ENCODE measurements around the gene NSD1.

NSD1 gene

GRCh38 chr5:177269232-177269895 is 135.8 kb downstream of the NSD1 start:
- no peak overlapping the region for H3K9ac ChIP-seq (ENCODE audit: low read length)
- DNase-seq, result no peak
- H3K18ac ChIP-seq (ENCODE audit: low read depth in 1 of 2, low read length in 2 of 2), result no peak overlapping the region
- H3K27ac ChIP-seq (ENCODE audit: low read length, poor library complexity, severe bottlenecking), result no peak overlapping the region
- no peak overlapping the region for H4K91ac ChIP-seq (ENCODE audit: low read length)
- no peaks in the 10 kb centered on the region for H3K9me3 ChIP-seq (ENCODE audit: control insufficient read depth, low read length)
- no peak overlapping the region for H4K8ac ChIP-seq (ENCODE audit: low read length)
- H2AFZ ChIP-seq (ENCODE audit: low read depth, low read length), result no peak overlapping the region
- H3K27me3 ChIP-seq (ENCODE audit: control insufficient read depth in 1 of 2, insufficient read depth in 1 of 2, low read length in 2 of 2), result no peaks in the 10 kb centered on the region
- no peak overlapping the region for H2AK5ac ChIP-seq (ENCODE audit: low read length, severe bottlenecking)
- H2BK15ac ChIP-seq (ENCODE audit: low read depth, poor library complexity, severe bottlenecking), result no peak overlapping the region
- H2BK120ac ChIP-seq (ENCODE audit: low read depth, low read length), result no peak overlapping the region
- H3K79me1 ChIP-seq (replicated peaks; ENCODE audit: low read length, poor library complexity, severe bottlenecking), result peaks cover 27% of the 10 kb centered on the region
- H3K23ac ChIP-seq (ENCODE audit: low read length in 2 of 2), result no peak overlapping the region
- peaks cover 4% of the 10 kb centered on the region for H3K4me1 ChIP-seq (ENCODE audit: control insufficient read depth, insufficient read depth, low read depth, low read length)
- H3K4me3 ChIP-seq (ENCODE audit: insufficient read depth in 1 of 2, low read depth in 1 of 2, low read length in 2 of 2), result no peak overlapping the region
- no peak overlapping the region for H2BK12ac ChIP-seq (ENCODE audit: low read length in 2 of 2)
- peaks cover 30 to 91% of the 10 kb centered on the region in 2 experiments for H3K36me3 ChIP-seq (ENCODE audit: control insufficient read depth in 1 of 2, insufficient read depth in 2 of 2, low read depth in 1 of 2, low read length in 2 of 2)
- no peak overlapping the region for H3K4me2 ChIP-seq (ENCODE audit: low read length, poor library complexity, severe bottlenecking)
- 92% methylated on average over 5 of the region's 7 CpGs for WGBS
- no peak overlapping the region for H3K4ac ChIP-seq (ENCODE audit: low read depth in 1 of 2, low read length in 2 of 2)
- no peak overlapping the region for H2BK5ac ChIP-seq (ENCODE audit: low read depth, low read length, poor library complexity, severe bottlenecking)
- no peak overlapping the region for H3K14ac ChIP-seq (ENCODE audit: low read length in 2 of 2)

- H3K36me3 ChIP-seq (ENCODE audit: control insufficient read depth in 1 of 2, insufficient read depth in 2 of 2, low read depth in 1 of 2, low read length in 2 of 2), result peaks cover 34 to 92% of the 10 kb centered on the region in 2 experiments
- no peak overlapping the region for H2BK120ac ChIP-seq (ENCODE audit: low read depth, low read length)
- H3K4me2 ChIP-seq (ENCODE audit: low read length, poor library complexity, severe bottlenecking), result no peak overlapping the region
- no peak overlapping the region for H3K4me3 ChIP-seq (ENCODE audit: insufficient read depth in 1 of 2, low read depth in 1 of 2, low read length in 2 of 2)
- no peak overlapping the region for H3K18ac ChIP-seq (ENCODE audit: low read depth in 1 of 2, low read length in 2 of 2)
- no peak overlapping the region for H2BK5ac ChIP-seq (ENCODE audit: low read depth, low read length, poor library complexity, severe bottlenecking)
- 92% methylated on average over 2 of the region's 3 CpGs for WGBS
- no peak overlapping the region for H2BK12ac ChIP-seq (ENCODE audit: low read length in 2 of 2)
- H4K8ac ChIP-seq (ENCODE audit: low read length), result no peak overlapping the region
- H3K23ac ChIP-seq (ENCODE audit: low read length in 2 of 2), result no peak overlapping the region
- no peak overlapping the region for H4K91ac ChIP-seq (ENCODE audit: low read length)
- H3K9me3 ChIP-seq (ENCODE audit: control insufficient read depth, low read length), result no peaks in the 10 kb centered on the region
- H2BK15ac ChIP-seq (ENCODE audit: low read depth, poor library complexity, severe bottlenecking), result no peak overlapping the region
- peaks cover 4% of the 10 kb centered on the region for H3K4me1 ChIP-seq (ENCODE audit: control insufficient read depth, insufficient read depth, low read depth, low read length)
- H3K14ac ChIP-seq (ENCODE audit: low read length in 2 of 2), result no peak overlapping the region
- no peak overlapping the region for H2AFZ ChIP-seq (ENCODE audit: low read depth, low read length)
- no peak overlapping the region for H3K4ac ChIP-seq (ENCODE audit: low read depth in 1 of 2, low read length in 2 of 2)
- H3K9ac ChIP-seq (ENCODE audit: low read length), result no peak overlapping the region
- no peaks in the 10 kb centered on the region for H3K27me3 ChIP-seq (ENCODE audit: control insufficient read depth in 1 of 2, insufficient read depth in 1 of 2, low read length in 2 of 2)
- H3K27ac ChIP-seq (ENCODE audit: low read length, poor library complexity, severe bottlenecking), result no peak overlapping the region
- DNase-seq, result no peak
- peaks cover 26% of the 10 kb centered on the region for H3K79me1 ChIP-seq (replicated peaks; ENCODE audit: low read length, poor library complexity, severe bottlenecking)
- no peak overlapping the region for H2AK5ac ChIP-seq (ENCODE audit: low read length, severe bottlenecking)
Observed at GRCh38 chr5:177269976-177270375, 136.4 kb downstream of the NSD1 start.

- Histone ChIP-seq H4K91ac (ENCODE audit: low read length) (no peak overlapping the region), H3K4me3 (ENCODE audit: insufficient read depth in 1 of 2, low read depth in 1 of 2, low read length in 2 of 2) (no peak overlapping the region), H3K36me3 (ENCODE audit: control insufficient read depth in 1 of 2, insufficient read depth in 2 of 2, low read depth in 1 of 2, low read length in 2 of 2) (peaks cover 32 to 92% of the 10 kb centered on the region in 2 experiments), H4K8ac (ENCODE audit: low read length) (no peak overlapping the region), H3K14ac (ENCODE audit: low read length in 2 of 2) (no peak overlapping the region), H3K4me2 (ENCODE audit: low read length, poor library complexity, severe bottlenecking) (no peak overlapping the region), H3K27me3 (ENCODE audit: control insufficient read depth in 1 of 2, insufficient read depth in 1 of 2, low read length in 2 of 2) (no peaks in the 10 kb centered on the region), H2BK120ac (ENCODE audit: low read depth, low read length) (no peak overlapping the region), H3K79me1 (replicated peaks; ENCODE audit: low read length, poor library complexity, severe bottlenecking) (peaks cover 20% of the 10 kb centered on the region), H3K18ac (ENCODE audit: low read depth in 1 of 2, low read length in 2 of 2) (no peak overlapping the region), H2AFZ (ENCODE audit: low read depth, low read length) (no peak overlapping the region), H3K4ac (ENCODE audit: low read depth in 1 of 2, low read length in 2 of 2) (no peak overlapping the region), H2BK12ac (ENCODE audit: low read length in 2 of 2) (no peak overlapping the region), H3K23ac (ENCODE audit: low read length in 2 of 2) (no peak overlapping the region), H2AK5ac (ENCODE audit: low read length, severe bottlenecking) (no peak overlapping the region), H3K9me3 (ENCODE audit: control insufficient read depth, low read length) (no peaks in the 10 kb centered on the region), H2BK15ac (ENCODE audit: low read depth, poor library complexity, severe bottlenecking) (no peak overlapping the region), H2BK5ac (ENCODE audit: low read depth, low read length, poor library complexity, severe bottlenecking) (no peak overlapping the region), H3K27ac (ENCODE audit: low read length, poor library complexity, severe bottlenecking) (no peak overlapping the region), H3K4me1 (ENCODE audit: control insufficient read depth, insufficient read depth, low read depth, low read length) (peaks cover 4% of the 10 kb centered on the region), H3K9ac (ENCODE audit: low read length) (no peak overlapping the region)
- 98% methylated on average over 3 of the region's 3 CpGs for WGBS
- no peak for DNase-seq
Observed at GRCh38 chr5:177270653-177271052, 137.1 kb downstream of the NSD1 start.

GRCh38 chr5:177271113-177271512 is 137.5 kb downstream of the NSD1 start:
- Histone ChIP-seq H3K4me2 (ENCODE audit: low read length, poor library complexity, severe bottlenecking) (no peak overlapping the region), H2BK120ac (ENCODE audit: low read depth, low read length) (no peak overlapping the region), H3K14ac (ENCODE audit: low read length in 2 of 2) (no peak overlapping the region), H4K91ac (ENCODE audit: low read length) (no peak overlapping the region), H3K23ac (ENCODE audit: low read length in 2 of 2) (no peak overlapping the region), H3K4ac (ENCODE audit: low read depth in 1 of 2, low read length in 2 of 2) (no peak overlapping the region), H3K9me3 (ENCODE audit: control insufficient read depth, low read length) (no peaks in the 10 kb centered on the region), H2AFZ (ENCODE audit: low read depth, low read length) (no peak overlapping the region), H2BK15ac (ENCODE audit: low read depth, poor library complexity, severe bottlenecking) (no peak overlapping the region), H3K27me3 (ENCODE audit: control insufficient read depth in 1 of 2, insufficient read depth in 1 of 2, low read length in 2 of 2) (no peaks in the 10 kb centered on the region), H3K4me3 (ENCODE audit: insufficient read depth in 1 of 2, low read depth in 1 of 2, low read length in 2 of 2) (no peak overlapping the region), H3K18ac (ENCODE audit: low read depth in 1 of 2, low read length in 2 of 2) (no peak overlapping the region), H3K27ac (ENCODE audit: low read length, poor library complexity, severe bottlenecking) (no peak overlapping the region), H3K9ac (ENCODE audit: low read length) (no peak overlapping the region), H3K36me3 (ENCODE audit: control insufficient read depth in 1 of 2, insufficient read depth in 2 of 2, low read depth in 1 of 2, low read length in 2 of 2) (peaks cover 31 to 92% of the 10 kb centered on the region in 2 experiments), H4K8ac (ENCODE audit: low read length) (no peak overlapping the region), H2AK5ac (ENCODE audit: low read length, severe bottlenecking) (no peak overlapping the region), H2BK5ac (ENCODE audit: low read depth, low read length, poor library complexity, severe bottlenecking) (no peak overlapping the region), H3K4me1 (ENCODE audit: control insufficient read depth, insufficient read depth, low read depth, low read length) (peaks cover 4% of the 10 kb centered on the region), H2BK12ac (ENCODE audit: low read length in 2 of 2) (no peak overlapping the region), H3K79me1 (replicated peaks; ENCODE audit: low read length, poor library complexity, severe bottlenecking) (peaks cover 17% of the 10 kb centered on the region)
- 97% methylated on average over 4 of the region's 4 CpGs for WGBS
- no peak for DNase-seq
